AG09319 (cell line): ENCODE results near the gene KYAT1.

Source experiments
- DNase-seq: peaks from one replicate; pipeline ENCODE4 v3.0.0-alpha.2; 2010; ENCODE audit warnings: low read depth; ENCODE audit errors: extremely low read depth
- TF ChIP-seq, protein P1 (sequence below): IDR thresholded peaks from 2 replicates; pipeline ENCODE4 v1.5.1; 2011; ENCODE audit warnings: low read depth, mild to moderate bottlenecking, inconsistent platforms, low read length, moderate library complexity

Gene KYAT1

DNA sequence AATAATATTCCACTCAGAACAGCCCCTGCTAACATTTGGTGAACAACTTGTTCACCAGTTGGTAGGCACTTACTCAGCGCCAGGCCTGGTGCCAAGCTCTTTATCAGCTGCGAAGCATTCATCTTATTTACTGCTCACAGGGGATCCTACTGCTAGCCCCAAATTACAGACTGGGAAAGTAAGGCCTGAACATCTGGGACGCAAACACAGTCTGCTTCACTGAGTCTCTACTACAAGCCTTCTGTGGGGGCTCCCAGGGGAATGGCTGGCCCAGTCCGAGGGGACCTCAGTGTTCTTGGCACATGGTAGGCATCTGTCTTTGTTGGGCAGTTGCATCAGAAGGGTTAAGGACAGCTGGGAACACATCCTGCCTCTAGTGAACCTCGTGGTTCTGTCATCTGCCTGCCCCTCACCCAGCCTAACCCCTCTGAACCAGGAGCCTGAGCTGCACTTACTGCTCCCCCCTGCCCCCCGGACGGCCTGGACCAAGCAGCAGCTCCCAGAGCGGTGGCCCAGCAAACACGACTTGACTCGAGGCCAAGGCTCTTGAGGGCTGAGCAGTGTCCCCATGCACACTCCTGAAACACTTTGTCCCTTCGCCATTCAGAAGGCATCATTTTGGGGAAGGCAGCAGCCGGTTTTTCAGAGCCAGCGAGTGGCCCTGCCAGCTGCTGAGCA is 38.8 kb upstream of the KYAT1 start, which contains the start of gene PHYHD1:
Gene PHYHD1, plus strand, starts transcription at position 602 of the 678 bp plus-strand sequence. CDS start 1,342 bp downstream, outside the sequence.
- no peak for DNase-seq
- TF ChIP-seq, protein P1, sequence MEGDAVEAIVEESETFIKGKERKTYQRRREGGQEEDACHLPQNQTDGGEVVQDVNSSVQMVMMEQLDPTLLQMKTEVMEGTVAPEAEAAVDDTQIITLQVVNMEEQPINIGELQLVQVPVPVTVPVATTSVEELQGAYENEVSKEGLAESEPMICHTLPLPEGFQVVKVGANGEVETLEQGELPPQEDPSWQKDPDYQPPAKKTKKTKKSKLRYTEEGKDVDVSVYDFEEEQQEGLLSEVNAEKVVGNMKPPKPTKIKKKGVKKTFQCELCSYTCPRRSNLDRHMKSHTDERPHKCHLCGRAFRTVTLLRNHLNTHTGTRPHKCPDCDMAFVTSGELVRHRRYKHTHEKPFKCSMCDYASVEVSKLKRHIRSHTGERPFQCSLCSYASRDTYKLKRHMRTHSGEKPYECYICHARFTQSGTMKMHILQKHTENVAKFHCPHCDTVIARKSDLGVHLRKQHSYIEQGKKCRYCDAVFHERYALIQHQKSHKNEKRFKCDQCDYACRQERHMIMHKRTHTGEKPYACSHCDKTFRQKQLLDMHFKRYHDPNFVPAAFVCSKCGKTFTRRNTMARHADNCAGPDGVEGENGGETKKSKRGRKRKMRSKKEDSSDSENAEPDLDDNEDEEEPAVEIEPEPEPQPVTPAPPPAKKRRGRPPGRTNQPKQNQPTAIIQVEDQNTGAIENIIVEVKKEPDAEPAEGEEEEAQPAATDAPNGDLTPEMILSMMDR = no peak

DNA sequence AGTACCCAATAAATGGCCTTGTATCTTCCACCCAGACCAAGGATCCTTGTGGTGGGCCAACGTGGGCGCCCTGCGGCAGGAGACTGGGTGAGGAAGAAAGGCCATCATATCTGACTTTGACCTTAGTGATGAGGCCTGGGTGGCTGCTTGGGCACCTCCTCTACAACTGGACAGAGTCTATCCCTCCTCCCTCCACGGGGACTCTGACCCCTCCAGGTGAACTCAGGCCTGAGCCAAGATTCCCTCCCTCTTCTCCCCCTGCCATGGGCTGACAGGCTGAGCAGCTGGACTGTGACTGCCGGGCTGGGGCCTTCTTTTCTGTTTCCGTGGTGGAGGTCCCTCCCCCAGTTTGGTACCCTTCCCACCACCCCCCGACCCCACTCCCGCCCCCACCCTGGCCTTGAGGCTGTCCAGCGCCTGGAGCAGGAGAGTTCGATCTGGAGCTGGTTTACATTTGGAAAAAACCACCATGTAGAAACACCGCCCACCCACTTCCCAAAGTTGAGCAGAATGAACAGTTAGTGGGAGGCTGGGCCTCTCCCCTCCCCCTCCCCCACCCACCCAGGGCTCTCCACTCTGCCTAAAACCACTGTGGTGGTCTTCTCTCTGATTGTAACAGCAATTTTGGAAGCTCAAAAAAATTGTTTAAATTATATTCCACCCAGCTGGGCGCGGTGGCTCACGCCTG is 37.8 kb upstream of the KYAT1 start:
- DNase-seq = no peak
- TF ChIP-seq, protein P1 = no peak

GRCh38 chr9:128918921-128919320 is 37.2 kb upstream of the KYAT1 start:
- TF ChIP-seq, protein P1 = no peak
- DNase-seq = no peak

DNA sequence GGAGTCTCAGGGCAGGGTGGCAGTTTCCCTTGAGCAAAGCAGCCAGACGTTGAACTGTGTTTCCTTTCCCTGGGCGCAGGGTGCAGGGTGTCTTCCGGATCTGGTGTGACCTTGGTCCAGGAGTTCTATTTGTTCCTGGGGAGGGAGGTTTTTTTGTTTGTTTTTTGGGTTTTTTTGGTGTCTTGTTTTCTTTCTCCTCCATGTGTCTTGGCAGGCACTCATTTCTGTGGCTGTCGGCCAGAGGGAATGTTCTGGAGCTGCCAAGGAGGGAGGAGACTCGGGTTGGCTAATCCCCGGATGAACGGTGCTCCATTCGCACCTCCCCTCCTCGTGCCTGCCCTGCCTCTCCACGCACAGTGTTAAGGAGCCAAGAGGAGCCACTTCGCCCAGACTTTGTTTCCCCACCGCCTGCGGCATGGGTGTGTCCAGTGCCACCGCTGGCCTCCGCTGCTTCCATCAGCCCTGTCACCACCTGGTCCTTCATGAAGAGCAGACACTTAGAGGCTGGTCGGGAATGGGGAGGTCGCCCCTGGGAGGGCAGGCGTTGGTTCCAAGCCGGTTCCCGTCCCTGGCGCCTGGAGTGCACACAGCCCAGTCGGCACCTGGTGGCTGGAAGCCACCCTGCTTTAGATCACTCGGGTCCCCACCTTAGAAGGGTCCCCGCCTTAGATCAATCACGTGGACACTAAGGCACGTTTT is 35.5 kb upstream of the KYAT1 start:
- peak; percentile 49 for DNase-seq
- TF ChIP-seq, protein P1 = no peak

- TF ChIP-seq, protein P1 = no peak
- DNase-seq = no peak
Observed at GRCh38 chr9:128916745-128917144, 35.0 kb upstream of the KYAT1 start.

DNA sequence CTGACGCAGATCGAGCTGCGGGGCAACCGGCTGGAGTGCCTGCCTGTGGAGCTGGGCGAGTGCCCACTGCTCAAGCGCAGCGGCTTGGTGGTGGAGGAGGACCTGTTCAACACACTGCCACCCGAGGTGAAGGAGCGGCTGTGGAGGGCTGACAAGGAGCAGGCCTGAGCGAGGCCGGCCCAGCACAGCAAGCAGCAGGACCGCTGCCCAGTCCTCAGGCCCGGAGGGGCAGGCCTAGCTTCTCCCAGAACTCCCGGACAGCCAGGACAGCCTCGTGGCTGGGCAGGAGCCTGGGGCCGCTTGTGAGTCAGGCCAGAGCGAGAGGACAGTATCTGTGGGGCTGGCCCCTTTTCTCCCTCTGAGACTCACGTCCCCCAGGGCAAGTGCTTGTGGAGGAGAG is 34.5 kb upstream of the KYAT1 start:
- TF ChIP-seq, protein P1 = no peak
- no peak for DNase-seq
